ENCODE measurements around the gene NWD2.

GRCh38 chr4:37320513-37321235 lies 76.1 kb downstream of the NWD2 start:
- TF ChIP-seq POLR2AphosphoS5 (IDR thresholded peaks at IDR 0.05; ENCODE audit: low read depth, low read length) (no peak), POLR2A (IDR thresholded peaks at IDR 0.05; ENCODE audit: low read depth, low read length) (no peak), TAF1 (IDR thresholded peaks at IDR 0.05; ENCODE audit: low read depth, low read length) (no peak)
